HFFc6 (cell line): ENCODE data around the gene TSLP. TPM values are rescaled to one million over a fixed set of nuclear protein-coding genes. Genes with fewer than 3 reads are reported as not detected.
A peak's percentile ranks its signal among the peaks of the same experiment; 100 is the strongest.

Experiments used
- DNase-seq: peaks from one replicate; pipeline ENCODE4 v3.0.0-alpha.2; 2018
- H3K27ac Mint-ChIP-seq: 2 replicates; pipeline ENCODE4 v1.8.0; 2020; ENCODE audit warnings: mild to moderate bottlenecking, mixed read lengths
- H3K27me3 Mint-ChIP-seq: 2 replicates; pipeline ENCODE4 v1.8.0; 2021; ENCODE audit warnings: mild to moderate bottlenecking, moderate library complexity, mixed read lengths; ENCODE audit not compliant: insufficient read depth
- H3K36me3 Mint-ChIP-seq: 2 replicates; pipeline ENCODE4 v1.8.0; 2021; ENCODE audit warnings: low read depth, mixed read lengths
- H3K4me1 Mint-ChIP-seq: 2 replicates; pipeline ENCODE4 v1.8.0; 2020; ENCODE audit warnings: low read depth, mixed read lengths
- H3K4me3 Mint-ChIP-seq: 2 replicates; pipeline ENCODE4 v1.8.0; 2020; ENCODE audit warnings: mild to moderate bottlenecking, moderate library complexity, mixed read lengths
- H3K9me3 Mint-ChIP-seq: 2 replicates; pipeline ENCODE4 v1.8.0; 2020; ENCODE audit warnings: mild to moderate bottlenecking, mixed read lengths
- total RNA-seq, 6 experiments: library from RNA; stranded (reverse); fragmentation: NEBNext Ultra II Directional; extraction: Animal tissue kit (Norgen Biotek cat#: 25700); gene quantifications; 2 replicates in 1 of 6; 3 replicates in 5 of 6; pipeline ENCODE4 v1.2.3, GENCODE V29; 2021
- TF ChIP-seq, protein P1 (sequence below): fragments of 200-600 bp; sonication (generic); IDR thresholded peaks from 2 replicates; pipeline ENCODE4 v1.5.0; 2021; ENCODE audit warnings: antibody characterized with exemption, mild to moderate bottlenecking

The TSLP gene
- total RNA-seq, 6 experiments from 2014 or later: not detected

DNA sequence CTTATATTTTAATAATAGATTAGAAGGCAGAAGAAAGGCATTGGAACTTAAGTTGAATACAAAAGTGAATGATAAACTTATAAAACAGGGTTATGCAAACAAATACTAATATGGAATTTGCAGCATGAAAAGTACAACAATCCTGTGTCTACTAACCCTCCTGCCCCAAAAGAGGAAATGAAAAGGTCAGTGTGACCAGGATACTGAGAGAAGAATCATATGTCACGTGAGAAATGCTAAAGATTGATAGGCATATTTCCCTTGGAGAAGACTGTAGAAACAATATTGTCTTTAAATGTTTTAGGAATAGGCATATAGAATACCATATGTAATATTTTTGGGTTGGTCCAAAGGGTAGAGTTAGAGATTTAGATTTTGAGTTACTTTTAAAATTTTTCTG lies 24.5 kb downstream of the TSLP start:
- Mint-ChIP-seq H3K4me3 (no peak overlapping the region), H3K36me3 (peaks cover 18% of the 10 kb centered on the region), H3K27me3 (no peaks in the 10 kb centered on the region), H3K27ac (no peak overlapping the region), H3K9me3 (no peaks in the 10 kb centered on the region), H3K4me1 (peaks cover 56% of the 10 kb centered on the region)
- no peak for DNase-seq
- TF ChIP-seq, protein P1, sequence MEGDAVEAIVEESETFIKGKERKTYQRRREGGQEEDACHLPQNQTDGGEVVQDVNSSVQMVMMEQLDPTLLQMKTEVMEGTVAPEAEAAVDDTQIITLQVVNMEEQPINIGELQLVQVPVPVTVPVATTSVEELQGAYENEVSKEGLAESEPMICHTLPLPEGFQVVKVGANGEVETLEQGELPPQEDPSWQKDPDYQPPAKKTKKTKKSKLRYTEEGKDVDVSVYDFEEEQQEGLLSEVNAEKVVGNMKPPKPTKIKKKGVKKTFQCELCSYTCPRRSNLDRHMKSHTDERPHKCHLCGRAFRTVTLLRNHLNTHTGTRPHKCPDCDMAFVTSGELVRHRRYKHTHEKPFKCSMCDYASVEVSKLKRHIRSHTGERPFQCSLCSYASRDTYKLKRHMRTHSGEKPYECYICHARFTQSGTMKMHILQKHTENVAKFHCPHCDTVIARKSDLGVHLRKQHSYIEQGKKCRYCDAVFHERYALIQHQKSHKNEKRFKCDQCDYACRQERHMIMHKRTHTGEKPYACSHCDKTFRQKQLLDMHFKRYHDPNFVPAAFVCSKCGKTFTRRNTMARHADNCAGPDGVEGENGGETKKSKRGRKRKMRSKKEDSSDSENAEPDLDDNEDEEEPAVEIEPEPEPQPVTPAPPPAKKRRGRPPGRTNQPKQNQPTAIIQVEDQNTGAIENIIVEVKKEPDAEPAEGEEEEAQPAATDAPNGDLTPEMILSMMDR: no peak

DNA sequence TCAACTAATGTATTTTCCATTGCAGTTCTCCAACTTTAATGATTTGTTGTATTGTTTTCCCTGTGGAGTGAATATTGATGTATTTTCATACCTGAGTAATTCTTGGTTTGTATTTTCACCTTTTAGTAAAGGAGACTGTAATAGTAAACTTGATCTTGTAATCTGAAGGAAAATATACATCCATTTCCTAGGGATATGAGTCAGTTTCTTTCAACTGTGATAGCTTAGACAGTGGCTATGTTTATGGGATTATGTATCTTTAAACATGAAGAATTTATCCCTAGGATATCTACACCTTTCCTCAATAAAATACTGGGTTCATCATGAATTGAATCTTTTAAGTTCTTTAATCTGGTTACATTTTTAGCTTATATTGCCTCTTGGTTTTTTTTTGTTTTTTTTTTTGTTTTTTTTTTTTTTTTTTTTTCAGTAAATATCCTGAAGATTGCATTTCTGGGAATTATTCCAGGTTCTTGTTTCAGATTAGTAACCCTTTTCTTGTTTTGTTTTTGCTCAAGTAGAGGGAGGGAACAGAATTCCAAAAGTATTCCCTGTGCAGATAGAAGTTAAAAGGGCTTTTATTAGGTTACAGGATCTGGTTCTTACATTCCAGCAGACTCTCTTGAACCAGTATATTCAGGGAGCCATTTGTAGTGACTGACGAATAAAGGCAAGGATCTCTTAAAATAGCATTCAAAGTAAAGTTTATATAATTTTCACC lies 27.7 kb downstream of the TSLP start:
- no peaks in the 10 kb centered on the region for H3K27me3 Mint-ChIP-seq
- H3K36me3 Mint-ChIP-seq: peaks cover 11% of the 10 kb centered on the region; the same call in 1 of the 2 replicates
- peak overlapping the region; percentile 59 for H3K27ac Mint-ChIP-seq
- no peak for DNase-seq
- H3K4me3 Mint-ChIP-seq: no peak overlapping the region
- TF ChIP-seq, protein P1: no peak
- H3K4me1 Mint-ChIP-seq: peaks cover 34% of the 10 kb centered on the region
- no peaks in the 10 kb centered on the region for H3K9me3 Mint-ChIP-seq

GRCh38 chr5:111106320-111106948 lies 34.9 kb downstream of the TSLP start:
- no peak overlapping the region for H3K4me3 Mint-ChIP-seq
- no peak overlapping the region for H3K27ac Mint-ChIP-seq
- H3K4me1 Mint-ChIP-seq: no peaks in the 10 kb centered on the region
- H3K36me3 Mint-ChIP-seq: peaks cover 21% of the 10 kb centered on the region
- no peak for DNase-seq
- no peaks in the 10 kb centered on the region for H3K27me3 Mint-ChIP-seq
- TF ChIP-seq, protein P1: no peak
- H3K9me3 Mint-ChIP-seq: no peaks in the 10 kb centered on the region

DNA sequence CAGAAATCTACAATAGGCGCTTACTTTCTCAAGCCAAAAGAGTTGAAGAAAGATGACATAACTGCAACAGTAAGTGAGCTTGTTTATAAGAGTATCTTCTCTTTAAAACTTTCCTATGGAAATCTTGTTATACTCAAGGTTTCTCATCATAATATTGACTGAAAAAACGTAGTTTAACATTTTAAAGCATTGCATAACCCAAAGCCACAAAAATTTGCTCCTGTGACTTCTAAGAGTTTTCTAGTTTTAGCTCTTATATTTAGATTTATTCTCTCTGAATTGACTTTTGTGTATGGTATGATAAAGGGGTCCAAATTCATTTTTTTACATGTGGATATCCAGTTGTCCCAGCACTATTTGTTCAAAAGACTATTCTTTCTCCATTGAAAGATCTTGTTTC lies 35.9 kb downstream of the TSLP start:
- no peaks in the 10 kb centered on the region for H3K9me3 Mint-ChIP-seq
- no peaks in the 10 kb centered on the region for H3K27me3 Mint-ChIP-seq
- TF ChIP-seq, protein P1: no peak
- peaks cover 21% of the 10 kb centered on the region for H3K36me3 Mint-ChIP-seq
- no peak overlapping the region for H3K4me3 Mint-ChIP-seq
- no peak overlapping the region for H3K27ac Mint-ChIP-seq
- no peak for DNase-seq
- H3K4me1 Mint-ChIP-seq: no peaks in the 10 kb centered on the region

- Mint-ChIP-seq H3K36me3 (peaks cover 24% of the 10 kb centered on the region), H3K27me3 (no peaks in the 10 kb centered on the region), H3K4me1 (no peaks in the 10 kb centered on the region), H3K9me3 (no peaks in the 10 kb centered on the region), H3K27ac (no peak overlapping the region), H3K4me3 (no peak overlapping the region)
- DNase-seq: no peak
- TF ChIP-seq, protein P1: no peak
These were observed 40.4 kb downstream of the TSLP start for GRCh38 chr5:111111956-111112355.
